Measurements from ENCODE around the gene GUCY2C.

The GUCY2C gene

GRCh38 chr12:14663002-14663401 lies 33.4 kb downstream of the GUCY2C start:
- Histone ChIP-seq H3K27me3 (ENCODE audit: insufficient read depth, poor library complexity, severe bottlenecking) (no peaks in the 10 kb centered on the region), H3K4me3 (ENCODE audit: severe bottlenecking) (no peak overlapping the region), H3K4me1 (ENCODE audit: insufficient read depth, poor library complexity, severe bottlenecking) (no peaks in the 10 kb centered on the region), H3K36me3 (ENCODE audit: low read depth) (no peaks in the 10 kb centered on the region), H3K9me3 (ENCODE audit: severe bottlenecking) (no peaks in the 10 kb centered on the region), H3K27ac (ENCODE audit: poor library complexity, severe bottlenecking) (no peak overlapping the region)
- ATAC-seq (ENCODE audit: low read depth) = no peak
- no peak for DNase-seq (ENCODE audit: low spot score)
- TF ChIP-seq CTCF (IDR thresholded peaks at IDR 0.05; ENCODE audit: poor library complexity, severe bottlenecking) = no peak

- Histone ChIP-seq H3K36me3 (ENCODE audit: low read depth) (no peaks in the 10 kb centered on the region), H3K4me3 (ENCODE audit: severe bottlenecking) (no peak overlapping the region)
- no peak for ATAC-seq (ENCODE audit: low read depth)
Observed at GRCh38 chr12:14656846-14657245, 39.6 kb downstream of the GUCY2C start.

GRCh38 chr12:14655284-14655683 lies 41.1 kb downstream of the GUCY2C start:
- Histone ChIP-seq H3K36me3 (ENCODE audit: low read depth) (no peaks in the 10 kb centered on the region), H3K4me1 (ENCODE audit: insufficient read depth, poor library complexity, severe bottlenecking) (no peaks in the 10 kb centered on the region), H3K27ac (ENCODE audit: poor library complexity, severe bottlenecking) (no peak overlapping the region), H3K27me3 (ENCODE audit: insufficient read depth, poor library complexity, severe bottlenecking) (no peaks in the 10 kb centered on the region), H3K4me3 (ENCODE audit: severe bottlenecking) (no peak overlapping the region), H3K9me3 (ENCODE audit: severe bottlenecking) (no peaks in the 10 kb centered on the region)
- DNase-seq (ENCODE audit: low spot score) (no peak), ATAC-seq (ENCODE audit: low read depth) (no peak)
- TF ChIP-seq CTCF (IDR thresholded peaks at IDR 0.05; ENCODE audit: poor library complexity, severe bottlenecking) = no peak

More at GRCh38 chr12:14656846-14657245, 39.6 kb downstream of the GUCY2C start:
- no peak for DNase-seq (ENCODE audit: low spot score)
- Histone ChIP-seq H3K9me3 (ENCODE audit: severe bottlenecking) (no peaks in the 10 kb centered on the region), H3K27me3 (ENCODE audit: insufficient read depth, poor library complexity, severe bottlenecking) (no peaks in the 10 kb centered on the region), H3K27ac (ENCODE audit: poor library complexity, severe bottlenecking) (no peak overlapping the region), H3K4me1 (ENCODE audit: insufficient read depth, poor library complexity, severe bottlenecking) (no peaks in the 10 kb centered on the region)
- TF ChIP-seq CTCF (IDR thresholded peaks at IDR 0.05; ENCODE audit: poor library complexity, severe bottlenecking) = no peak

GRCh38 chr12:14654842-14655241 lies 41.6 kb downstream of the GUCY2C start:
- H3K36me3 ChIP-seq (ENCODE audit: low read depth) = no peaks in the 10 kb centered on the region
- no peak; the same call in 2 of the 3 replicates for ATAC-seq (ENCODE audit: low read depth)

More at GRCh38 chr12:14654842-14655241, 41.6 kb downstream of the GUCY2C start:
- no peak for TF ChIP-seq CTCF (IDR thresholded peaks at IDR 0.05; ENCODE audit: poor library complexity, severe bottlenecking)
- H3K9me3 ChIP-seq (ENCODE audit: severe bottlenecking) = no peaks in the 10 kb centered on the region
- H3K27ac ChIP-seq (ENCODE audit: poor library complexity, severe bottlenecking) = no peak overlapping the region
- H3K27me3 ChIP-seq (ENCODE audit: insufficient read depth, poor library complexity, severe bottlenecking) = no peaks in the 10 kb centered on the region
- no peak for DNase-seq (ENCODE audit: low spot score)
- H3K4me1 ChIP-seq (ENCODE audit: insufficient read depth, poor library complexity, severe bottlenecking) = no peaks in the 10 kb centered on the region
- no peak overlapping the region for H3K4me3 ChIP-seq (ENCODE audit: severe bottlenecking)
